Measurements from ENCODE around the gene KLRF1.

- TF ChIP-seq SIN3A (IDR thresholded peaks at IDR 0.05; ENCODE audit: borderline replicate concordance, insufficient read depth, low read depth, low read length), result no peak
- TF ChIP-seq REST (IDR thresholded peaks at IDR 0.05; ENCODE audit: insufficient read depth in 1 of 2, low read depth in 2 of 2, low read length in 1 of 2), result no peak
- no peak for TF ChIP-seq CTCF (IDR thresholded peaks at IDR 0.05)
Measured at GRCh38 chr12:9881988-9882387, 54.7 kb downstream of the KLRF1 start.
